ENCODE data around the gene KRTAP4-11.
"Not testable (repeated sequence)": the region's sequence is repeated elsewhere in the genome, so short reads cannot be mapped to it uniquely, and the experiment has no call there.

The KRTAP4-11 gene

GRCh38 chr17:41083427-41083826 is 34.7 kb downstream of the KRTAP4-11 start:
- not testable (repeated sequence) for DNase-seq

- DNase-seq = no peak
Measured at GRCh38 chr17:41082626-41083025, 35.5 kb downstream of the KRTAP4-11 start.

GRCh38 chr17:41076788-41077187 is 41.4 kb downstream of the KRTAP4-11 start:
- DNase-seq = no peak

GRCh38 chr17:41073676-41074075 is 44.5 kb downstream of the KRTAP4-11 start:
- no peak for DNase-seq

GRCh38 chr17:41071606-41072360 is 46.4 kb downstream of the KRTAP4-11 start:
- DNase-seq = no peak

GRCh38 chr17:41069031-41069430 is 49.1 kb downstream of the KRTAP4-11 start:
- DNase-seq = no peak

GRCh38 chr17:41067281-41067680 is 50.9 kb downstream of the KRTAP4-11 start:
- DNase-seq = no peak
